ENCODE data around the gene LAMA2. TPM values are rescaled to one million over a fixed set of nuclear protein-coding genes. Genes with fewer than 3 reads are reported as not detected.

LAMA2 gene
- total and polyA plus RNA-seq, 4 donors, result 5.2 to 105 (median 45.9) TPM

- H3K36me3 ChIP-seq (ENCODE audit: control insufficient read depth in 4 of 4, insufficient read depth in 4 of 4, low read length in 4 of 4), result no peaks in the 10 kb centered on the region
- 68 to 78% methylated on average over 1 of the region's 1 CpG for WGBS, 2 donors
- no peak for TF ChIP-seq CTCF (IDR thresholded peaks at IDR 0.05; ENCODE audit: control extremely low read depth, extremely low read depth)
- DNase-seq (no peak), ATAC-seq (ENCODE audit: insufficient read depth, low FRiP score) (no peak)
- no peaks in the 10 kb centered on the region for H3K9me3 ChIP-seq (ENCODE audit: control insufficient read depth in 4 of 4, insufficient read depth in 3 of 4, low read length in 3 of 4)
- H3K4me1 ChIP-seq (ENCODE audit: control insufficient read depth in 5 of 5, insufficient read depth in 5 of 5, low read length in 5 of 5), result peaks cover 0 to 41% (median 10%) of the 10 kb centered on the region in 5 donors
- H3K4me3 ChIP-seq, result no peak overlapping the region
- H3K27ac ChIP-seq (ENCODE audit: low read depth in 1 of 2, low read length in 1 of 2), result peak overlapping the region in 1 of 2 donors; percentile 72
- no peak overlapping the region for H3K9ac ChIP-seq (ENCODE audit: insufficient read depth in 1 of 2, low read length in 2 of 2)
- no peaks in the 10 kb centered on the region for H3K27me3 ChIP-seq (ENCODE audit: control insufficient read depth in 3 of 3, insufficient read depth in 3 of 3, low read length in 2 of 3)
These were observed 356.1 kb downstream of the LAMA2 start for GRCh38 chr6:129238991-129239390.

- no peak overlapping the region for H3K4me3 ChIP-seq
- no peak for ATAC-seq (ENCODE audit: insufficient read depth, low FRiP score)
- no peak for TF ChIP-seq CTCF (IDR thresholded peaks at IDR 0.05; ENCODE audit: control extremely low read depth, extremely low read depth)
These were observed 357.0 kb downstream of the LAMA2 start for GRCh38 chr6:129239825-129240491.

GRCh38 chr6:129240492-129240853 lies 357.5 kb downstream of the LAMA2 start:
- WGBS, 2 donors, result 91 to 94% methylated on average over 2 of the region's 2 CpGs
- ATAC-seq (ENCODE audit: insufficient read depth, low FRiP score) (no peak), DNase-seq (no peak)
- H3K9me3 ChIP-seq (ENCODE audit: control insufficient read depth in 4 of 4, insufficient read depth in 3 of 4, low read length in 3 of 4), result no peaks in the 10 kb centered on the region
- H3K9ac ChIP-seq (ENCODE audit: insufficient read depth in 1 of 2, low read length in 2 of 2), result no peak overlapping the region
- H3K4me1 ChIP-seq (ENCODE audit: control insufficient read depth in 5 of 5, insufficient read depth in 5 of 5, low read length in 5 of 5), result peaks cover 0 to 42% (median 8%) of the 10 kb centered on the region in 5 donors
- H3K27me3 ChIP-seq (ENCODE audit: control insufficient read depth in 3 of 3, insufficient read depth in 3 of 3, low read length in 2 of 3), result no peaks in the 10 kb centered on the region
- H3K4me3 ChIP-seq, result no peak overlapping the region
- H3K36me3 ChIP-seq (ENCODE audit: control insufficient read depth in 4 of 4, insufficient read depth in 4 of 4, low read length in 4 of 4), result no peaks in the 10 kb centered on the region
- no peak for TF ChIP-seq CTCF (IDR thresholded peaks at IDR 0.05; ENCODE audit: control extremely low read depth, extremely low read depth)
- H3K27ac ChIP-seq (ENCODE audit: low read depth in 1 of 2, low read length in 1 of 2), result peak overlapping the region in 1 of 2 donors; percentile 70

More at GRCh38 chr6:129239825-129240491, 357.0 kb downstream of the LAMA2 start:
- Histone ChIP-seq H3K27me3 (ENCODE audit: control insufficient read depth in 3 of 3, insufficient read depth in 3 of 3, low read length in 2 of 3) (no peaks in the 10 kb centered on the region), H3K36me3 (ENCODE audit: control insufficient read depth in 4 of 4, insufficient read depth in 4 of 4, low read length in 4 of 4) (no peaks in the 10 kb centered on the region), H3K4me1 (ENCODE audit: control insufficient read depth in 5 of 5, insufficient read depth in 5 of 5, low read length in 5 of 5) (peaks cover 0 to 47% (median 10%) of the 10 kb centered on the region in 5 donors), H3K27ac (ENCODE audit: low read depth in 1 of 2, low read length in 1 of 2) (peak overlapping the region in 1 of 2 donors; percentile 72), H3K9ac (ENCODE audit: insufficient read depth in 1 of 2, low read length in 2 of 2) (no peak overlapping the region), H3K9me3 (ENCODE audit: control insufficient read depth in 4 of 4, insufficient read depth in 3 of 4, low read length in 3 of 4) (no peaks in the 10 kb centered on the region)
- 92% methylated on average over 10 of the region's 10 CpGs for WGBS, 2 donors
- DNase-seq, result no peak
